Stimulated activated CD4-positive, alpha-beta T cell treated with anti-CD3 and anti-CD28 coated beads, Interleukin-1b, Interleukin-23, amount 100 ng/mL, for 24 hours (primary cell): Measurements from ENCODE around the gene SMARCAD1.
"Not testable (repeated sequence)": the region's sequence is repeated elsewhere in the genome, so short reads cannot be mapped to it uniquely, and the experiment has no call there.

Experiments
- DNase-seq, 4 experiments: peaks; one replicate each; pipeline ENCODE4 v3.0.0-alpha.2; 2020; ENCODE audit warnings: low read depth in 4 of 4, low spot score in 1 of 4

Gene SMARCAD1

GRCh38 chr4:94290245-94290644 lies 82.6 kb downstream of the SMARCAD1 start:
- no peak for DNase-seq

GRCh38 chr4:94293981-94294380 lies 86.3 kb downstream of the SMARCAD1 start:
- DNase-seq, result not testable (repeated sequence)

- not testable (repeated sequence) for DNase-seq
Observed at GRCh38 chr4:94295473-94295872, 87.8 kb downstream of the SMARCAD1 start.

- no peak for DNase-seq
Observed at GRCh38 chr4:94298725-94299252, 91.1 kb downstream of the SMARCAD1 start.

GRCh38 chr4:94302191-94302590 lies 94.5 kb downstream of the SMARCAD1 start:
- DNase-seq, result no peak

GRCh38 chr4:94304365-94304971 lies 96.8 kb downstream of the SMARCAD1 start:
- no peak for DNase-seq

- DNase-seq, result no peak
Observed at GRCh38 chr4:94305466-94306225, 98.0 kb downstream of the SMARCAD1 start.

- DNase-seq, result no peak
Observed at GRCh38 chr4:94306713-94307112, 99.0 kb downstream of the SMARCAD1 start.

- DNase-seq, result no peak
Observed at GRCh38 chr4:94307231-94307871, 99.7 kb downstream of the SMARCAD1 start.

- not testable (repeated sequence) for DNase-seq
Observed at GRCh38 chr4:94319927-94320326, 112.3 kb downstream of the SMARCAD1 start.

GRCh38 chr4:94325835-94326234 lies 118.2 kb downstream of the SMARCAD1 start:
- DNase-seq, result no peak

GRCh38 chr4:94329933-94330332 lies 122.3 kb downstream of the SMARCAD1 start:
- no peak for DNase-seq

GRCh38 chr4:94332983-94333590 lies 125.4 kb downstream of the SMARCAD1 start:
- no peak for DNase-seq

- no peak for DNase-seq
Observed at GRCh38 chr4:94333866-94334265, 126.2 kb downstream of the SMARCAD1 start.

- no peak for DNase-seq
Observed at GRCh38 chr4:94334476-94334875, 126.8 kb downstream of the SMARCAD1 start.

- DNase-seq, result no peak
Observed at GRCh38 chr4:94334962-94335361, 127.3 kb downstream of the SMARCAD1 start.

- no peak for DNase-seq
Observed at GRCh38 chr4:94336303-94336702, 128.6 kb downstream of the SMARCAD1 start.

- not testable (repeated sequence) for DNase-seq
Observed at GRCh38 chr4:94336791-94337190, 129.1 kb downstream of the SMARCAD1 start.

GRCh38 chr4:94338681-94339351 lies 131.2 kb downstream of the SMARCAD1 start:
- DNase-seq, result no peak

- peak in 1 of 4 experiments; percentile 7 for DNase-seq
Observed at GRCh38 chr4:94339779-94340178, 132.1 kb downstream of the SMARCAD1 start.
